SK-N-SH treated with all-trans-retinoic acid at 6 μM for 48 hours (cell line): ENCODE measurements around the gene ZNF385B.

Source experiments
- ATAC-seq: fragments of 200-7000 bp; cut with Tn5 transposase; 3 replicates; pipeline ENCODE4 v1.9.1; 2020; ENCODE audit warnings: mild to moderate bottlenecking, moderate library complexity
- ARNTL ChIP-seq: fragments of 450-650 bp; formaldehyde crosslinking; IDR thresholded peaks from 2 replicates; pipeline ENCODE4 v1.5.0; 2020; ENCODE audit warnings: low read depth, mild to moderate bottlenecking, moderate library complexity, borderline replicate concordance
- BACH2 ChIP-seq: fragments of 250-450 bp; sonication (Bioruptor Pico); IDR thresholded peaks from 2 replicates; pipeline ENCODE4 v1.9.0; 2021; ENCODE audit warnings: mild to moderate bottlenecking, borderline replicate concordance
- CSDC2 ChIP-seq: fragments of 250-450 bp; sonication (Bioruptor Pico); IDR thresholded peaks from 2 replicates; pipeline ENCODE4 v1.5.0; 2020; ENCODE audit warnings: mild to moderate bottlenecking, moderate library complexity
- ESRRG ChIP-seq: fragments of 250-450 bp; sonication (Bioruptor Pico); IDR thresholded peaks from 2 replicates; pipeline ENCODE4 v1.6.1; 2021; ENCODE audit warnings: mild to moderate bottlenecking
- GLIS3 ChIP-seq: fragments of 250-450 bp; sonication (Bioruptor Pico); IDR thresholded peaks from 2 replicates; pipeline ENCODE4 v1.5.0; 2020; ENCODE audit warnings: mild to moderate bottlenecking, moderate library complexity
- ISL1 ChIP-seq: fragments of 250-450 bp; sonication (Bioruptor Pico); IDR thresholded peaks from 2 replicates; pipeline ENCODE4 v2.1.2; 2022; ENCODE audit warnings: mild to moderate bottlenecking, moderate library complexity
- RARB ChIP-seq: fragments of 250-450 bp; sonication (Bioruptor Pico); IDR thresholded peaks from 2 replicates; pipeline ENCODE4 v1.8.0; 2021; ENCODE audit warnings: mild to moderate bottlenecking, moderate library complexity
- SNAI2 ChIP-seq: fragments of 250-450 bp; sonication (Bioruptor Pico); IDR thresholded peaks from 2 replicates; pipeline ENCODE4 v1.5.0; 2020; ENCODE audit warnings: mild to moderate bottlenecking, moderate library complexity
- TCF4 ChIP-seq: fragments of 250-450 bp; sonication (Bioruptor Pico); IDR thresholded peaks from 2 replicates; pipeline ENCODE4 v1.8.0; 2021; ENCODE audit warnings: mild to moderate bottlenecking, moderate library complexity, borderline replicate concordance
- TOX ChIP-seq: fragments of 250-450 bp; sonication (Bioruptor Pico); IDR thresholded peaks from 2 replicates; pipeline ENCODE4 v1.8.0; 2021; ENCODE audit warnings: mild to moderate bottlenecking, moderate library complexity, borderline replicate concordance
- ZC3H10 ChIP-seq: fragments of 250-450 bp; sonication (Bioruptor Pico); IDR thresholded peaks from 2 replicates; pipeline ENCODE4 v1.5.1; 2021; ENCODE audit warnings: mild to moderate bottlenecking, moderate library complexity
- ZFP3 ChIP-seq: fragments of 250-450 bp; sonication (Bioruptor Pico); IDR thresholded peaks from 2 replicates; pipeline ENCODE4 v1.5.0; 2020; ENCODE audit warnings: mild to moderate bottlenecking, moderate library complexity
- ZFP30 ChIP-seq: fragments of 450-650 bp; formaldehyde crosslinking; IDR thresholded peaks from 2 replicates; pipeline ENCODE4 v1.5.0; 2022; ENCODE audit warnings: mild to moderate bottlenecking, moderate library complexity
- ZNF565 ChIP-seq: fragments of 450-650 bp; formaldehyde crosslinking; conservative IDR thresholded peaks from 2 replicates; pipeline ENCODE4 v1.5.0; 2020; ENCODE audit warnings: low read depth, mild to moderate bottlenecking, moderate library complexity
- ZNF70 ChIP-seq: fragments of 450-650 bp; formaldehyde crosslinking; IDR thresholded peaks from 2 replicates; pipeline ENCODE4 v1.5.0; 2020; ENCODE audit warnings: mild to moderate bottlenecking, moderate library complexity
- ZNF8 ChIP-seq: fragments of 450-650 bp; formaldehyde crosslinking; IDR thresholded peaks from 2 replicates; pipeline ENCODE4 v1.5.0; 2020; ENCODE audit warnings: mild to moderate bottlenecking, moderate library complexity
- TF ChIP-seq, protein P1 (sequence below): fragments of 250-450 bp; sonication (Bioruptor Pico); IDR thresholded peaks from 2 replicates; pipeline ENCODE4 v1.5.1; 2020; ENCODE audit warnings: low read depth, mild to moderate bottlenecking, moderate library complexity
- TF ChIP-seq, protein P2 (sequence below): fragments of 250-450 bp; sonication (Bioruptor Pico); IDR thresholded peaks from 2 replicates; pipeline ENCODE4 v1.8.0; 2021; ENCODE audit warnings: low read depth, mild to moderate bottlenecking, moderate library complexity, borderline replicate concordance
- TF ChIP-seq, protein P3 (sequence below): fragments of 250-450 bp; sonication (Bioruptor Pico); IDR thresholded peaks from 2 replicates; pipeline ENCODE4 v1.8.0; 2020; ENCODE audit warnings: mild to moderate bottlenecking, moderate library complexity, borderline replicate concordance
- TF ChIP-seq, protein P4 (sequence below): fragments of 250-450 bp; sonication (Bioruptor Pico); IDR thresholded peaks from 2 replicates; pipeline ENCODE4 v1.5.1; 2021; ENCODE audit warnings: mild to moderate bottlenecking, moderate library complexity

ZNF385B gene

GRCh38 chr2:179488563-179488962 is 372.8 kb downstream of the ZNF385B start (continued):
- no peak for TF ChIP-seq ZC3H10 (CRISPR knock-in tag)

- no peak for TF ChIP-seq ZNF8 (CRISPR knock-in tag)
- TF ChIP-seq, protein P1, sequence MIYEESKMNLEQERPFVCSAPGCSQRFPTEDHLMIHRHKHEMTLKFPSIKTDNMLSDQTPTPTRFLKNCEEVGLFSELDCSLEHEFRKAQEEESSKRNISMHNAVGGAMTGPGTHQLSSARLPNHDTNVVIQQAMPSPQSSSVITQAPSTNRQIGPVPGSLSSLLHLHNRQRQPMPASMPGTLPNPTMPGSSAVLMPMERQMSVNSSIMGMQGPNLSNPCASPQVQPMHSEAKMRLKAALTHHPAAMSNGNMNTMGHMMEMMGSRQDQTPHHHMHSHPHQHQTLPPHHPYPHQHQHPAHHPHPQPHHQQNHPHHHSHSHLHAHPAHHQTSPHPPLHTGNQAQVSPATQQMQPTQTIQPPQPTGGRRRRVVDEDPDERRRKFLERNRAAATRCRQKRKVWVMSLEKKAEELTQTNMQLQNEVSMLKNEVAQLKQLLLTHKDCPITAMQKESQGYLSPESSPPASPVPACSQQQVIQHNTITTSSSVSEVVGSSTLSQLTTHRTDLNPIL (CRISPR knock-in tag): no peak
- TF ChIP-seq CSDC2 (CRISPR knock-in tag): no peak
- no peak for TF ChIP-seq RARB (CRISPR knock-in tag)
- TF ChIP-seq ZNF565 (CRISPR knock-in tag): no peak
- no peak for TF ChIP-seq ZNF70 (CRISPR knock-in tag)
- no peak for TF ChIP-seq SNAI2 (CRISPR knock-in tag)
- no peak for TF ChIP-seq ESRRG (CRISPR knock-in tag)
- TF ChIP-seq ARNTL (CRISPR knock-in tag): no peak
- TF ChIP-seq, all 23 proteins: peak for 0
- no peak for ATAC-seq
Observed at GRCh38 chr2:179487010-179487731, 374.2 kb downstream of the ZNF385B start.

DNA sequence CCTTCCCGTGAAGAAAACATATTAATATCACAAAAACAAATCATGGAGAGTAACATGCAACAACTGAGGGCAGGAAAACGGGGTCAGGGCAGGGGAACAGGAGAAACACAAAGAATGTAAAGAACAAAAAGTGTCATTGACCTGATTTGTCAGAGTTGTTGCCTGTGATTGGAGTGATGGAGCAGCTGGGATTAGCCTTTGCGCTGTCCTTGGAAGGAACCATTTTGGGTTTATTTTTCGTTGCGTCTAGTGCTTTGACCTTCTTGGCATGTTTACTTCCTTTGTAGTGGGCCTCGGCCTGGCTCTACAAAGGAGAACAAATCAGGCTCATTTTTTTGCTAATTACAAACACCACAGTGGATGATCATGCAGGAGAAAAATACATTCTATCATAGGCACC is 378.3 kb downstream of the ZNF385B start:
- TF ChIP-seq TOX (CRISPR knock-in tag) (no peak), ZNF70 (CRISPR knock-in tag) (no peak), ZC3H10 (CRISPR knock-in tag) (no peak), ISL1 (CRISPR knock-in tag) (no peak), ARNTL (CRISPR knock-in tag) (no peak), BACH2 (CRISPR knock-in tag) (no peak), ZFP30 (CRISPR knock-in tag) (no peak), ZNF565 (CRISPR knock-in tag) (no peak), GLIS3 (CRISPR knock-in tag) (no peak), ZFP3 (no peak), TCF4 (no peak)
- TF ChIP-seq, protein P2, sequence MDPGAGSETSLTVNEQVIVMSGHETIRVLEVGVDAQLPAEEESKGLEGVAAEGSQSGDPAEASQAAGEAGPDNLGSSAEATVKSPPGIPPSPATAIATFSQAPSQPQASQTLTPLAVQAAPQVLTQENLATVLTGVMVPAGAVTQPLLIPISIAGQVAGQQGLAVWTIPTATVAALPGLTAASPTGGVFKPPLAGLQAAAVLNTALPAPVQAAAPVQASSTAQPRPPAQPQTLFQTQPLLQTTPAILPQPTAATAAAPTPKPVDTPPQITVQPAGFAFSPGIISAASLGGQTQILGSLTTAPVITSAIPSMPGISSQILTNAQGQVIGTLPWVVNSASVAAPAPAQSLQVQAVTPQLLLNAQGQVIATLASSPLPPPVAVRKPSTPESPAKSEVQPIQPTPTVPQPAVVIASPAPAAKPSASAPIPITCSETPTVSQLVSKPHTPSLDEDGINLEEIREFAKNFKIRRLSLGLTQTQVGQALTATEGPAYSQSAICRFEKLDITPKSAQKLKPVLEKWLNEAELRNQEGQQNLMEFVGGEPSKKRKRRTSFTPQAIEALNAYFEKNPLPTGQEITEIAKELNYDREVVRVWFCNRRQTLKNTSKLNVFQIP (CRISPR knock-in tag): no peak
- TF ChIP-seq, protein P3, sequence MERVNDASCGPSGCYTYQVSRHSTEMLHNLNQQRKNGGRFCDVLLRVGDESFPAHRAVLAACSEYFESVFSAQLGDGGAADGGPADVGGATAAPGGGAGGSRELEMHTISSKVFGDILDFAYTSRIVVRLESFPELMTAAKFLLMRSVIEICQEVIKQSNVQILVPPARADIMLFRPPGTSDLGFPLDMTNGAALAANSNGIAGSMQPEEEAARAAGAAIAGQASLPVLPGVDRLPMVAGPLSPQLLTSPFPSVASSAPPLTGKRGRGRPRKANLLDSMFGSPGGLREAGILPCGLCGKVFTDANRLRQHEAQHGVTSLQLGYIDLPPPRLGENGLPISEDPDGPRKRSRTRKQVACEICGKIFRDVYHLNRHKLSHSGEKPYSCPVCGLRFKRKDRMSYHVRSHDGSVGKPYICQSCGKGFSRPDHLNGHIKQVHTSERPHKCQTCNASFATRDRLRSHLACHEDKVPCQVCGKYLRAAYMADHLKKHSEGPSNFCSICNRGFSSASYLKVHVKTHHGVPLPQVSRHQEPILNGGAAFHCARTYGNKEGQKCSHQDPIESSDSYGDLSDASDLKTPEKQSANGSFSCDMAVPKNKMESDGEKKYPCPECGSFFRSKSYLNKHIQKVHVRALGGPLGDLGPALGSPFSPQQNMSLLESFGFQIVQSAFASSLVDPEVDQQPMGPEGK (CRISPR knock-in tag): no peak
- TF ChIP-seq, protein P1 (CRISPR knock-in tag): no peak
- TF ChIP-seq, protein P4, sequence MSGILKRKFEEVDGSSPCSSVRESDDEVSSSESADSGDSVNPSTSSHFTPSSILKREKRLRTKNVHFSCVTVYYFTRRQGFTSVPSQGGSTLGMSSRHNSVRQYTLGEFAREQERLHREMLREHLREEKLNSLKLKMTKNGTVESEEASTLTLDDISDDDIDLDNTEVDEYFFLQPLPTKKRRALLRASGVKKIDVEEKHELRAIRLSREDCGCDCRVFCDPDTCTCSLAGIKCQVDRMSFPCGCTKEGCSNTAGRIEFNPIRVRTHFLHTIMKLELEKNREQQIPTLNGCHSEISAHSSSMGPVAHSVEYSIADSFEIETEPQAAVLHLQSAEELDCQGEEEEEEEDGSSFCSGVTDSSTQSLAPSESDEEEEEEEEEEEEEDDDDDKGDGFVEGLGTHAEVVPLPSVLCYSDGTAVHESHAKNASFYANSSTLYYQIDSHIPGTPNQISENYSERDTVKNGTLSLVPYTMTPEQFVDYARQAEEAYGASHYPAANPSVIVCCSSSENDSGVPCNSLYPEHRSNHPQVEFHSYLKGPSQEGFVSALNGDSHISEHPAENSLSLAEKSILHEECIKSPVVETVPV: no peak
- no peak for ATAC-seq

GRCh38 chr2:179479947-179480346 is 381.5 kb downstream of the ZNF385B start:
- no peak for TF ChIP-seq ZNF8 (CRISPR knock-in tag)
- TF ChIP-seq ZC3H10 (CRISPR knock-in tag): no peak
- TF ChIP-seq ZFP3: no peak
- no peak for TF ChIP-seq RARB (CRISPR knock-in tag)
- no peak for TF ChIP-seq SNAI2 (CRISPR knock-in tag)
- no peak for TF ChIP-seq ZFP30 (CRISPR knock-in tag)
- ATAC-seq: no peak
